Measurements from ENCODE around the gene OCRL. TPM values are rescaled to one million over a fixed set of nuclear protein-coding genes. Genes with fewer than 3 reads are reported as not detected.

OCRL gene
- total and polyA plus RNA-seq, 2 donors from 2014 or later: 9.4 to 20.0 TPM

GRCh38 chrX:129534816-129535578 is 5.1 kb upstream of the OCRL start:
- intact Hi-C loops (cut with DNase I): no loop called here
- DNase-seq: no peak
- no peak for FAIRE-seq

GRCh38 chrX:129540722-129541184 is 694 bp downstream of the OCRL start:
- Histone ChIP-seq H3K4me3 (ENCODE audit: low read length in 3 of 3) (peak overlapping the region; percentile 47 to 61 (median 61)), H3K9me3 (ENCODE audit: control insufficient read depth in 2 of 3, insufficient read depth in 1 of 3, low read length in 3 of 3) (no peaks in the 10 kb centered on the region), H3K9ac (ENCODE audit: low read length in 3 of 3) (no peak overlapping the region), H3K36me3 (ENCODE audit: control insufficient read depth in 2 of 3, insufficient read depth in 3 of 3, low read length in 3 of 3) (no peaks in the 10 kb centered on the region), H3K27ac (ENCODE audit: low read depth in 2 of 2, low read length in 2 of 2) (peak overlapping the region; percentile 17 to 57), H3K27me3 (ENCODE audit: control insufficient read depth, insufficient read depth, low read length) (no peaks in the 10 kb centered on the region), H3K4me1 (ENCODE audit: control insufficient read depth in 2 of 3, insufficient read depth in 2 of 3, low read depth in 1 of 3, low read length in 3 of 3) (peaks cover 0 to 2% (median 0%) of the 10 kb centered on the region in 3 donors)
- intact Hi-C loops (cut with DNase I): no loop called here
- no peak for TF ChIP-seq CTCF (IDR thresholded peaks at IDR 0.05; ENCODE audit: borderline replicate concordance, extremely low read depth, insufficient read depth)
- FAIRE-seq: no peak
- peak in 4 of 5 donors; percentile 5 to 55 (median 27) for DNase-seq

More at GRCh38 chrX:129534816-129535578, 5.1 kb upstream of the OCRL start:
- H3K4me3 ChIP-seq (ENCODE audit: low read length in 3 of 3): no peak overlapping the region
- H3K4me1 ChIP-seq (ENCODE audit: control insufficient read depth in 2 of 3, insufficient read depth in 2 of 3, low read depth in 1 of 3, low read length in 3 of 3): no peaks in the 10 kb centered on the region
- no peak for TF ChIP-seq CTCF (IDR thresholded peaks at IDR 0.05; ENCODE audit: borderline replicate concordance, extremely low read depth, insufficient read depth)
- no peaks in the 10 kb centered on the region for H3K9me3 ChIP-seq (ENCODE audit: control insufficient read depth in 2 of 3, insufficient read depth in 1 of 3, low read length in 3 of 3)
- no peaks in the 10 kb centered on the region for H3K27me3 ChIP-seq (ENCODE audit: control insufficient read depth, insufficient read depth, low read length)
- no peaks in the 10 kb centered on the region for H3K36me3 ChIP-seq (ENCODE audit: control insufficient read depth in 2 of 3, insufficient read depth in 3 of 3, low read length in 3 of 3)
- H3K9ac ChIP-seq (ENCODE audit: low read length in 3 of 3): no peak overlapping the region
- no peak overlapping the region for H3K27ac ChIP-seq (ENCODE audit: low read depth in 2 of 2, low read length in 2 of 2)

GRCh38 chrX:129544780-129545179 is 4.7 kb downstream of the OCRL start:
- H3K4me3 ChIP-seq (ENCODE audit: low read length in 3 of 3): no peak overlapping the region
- no peaks in the 10 kb centered on the region for H3K27me3 ChIP-seq (ENCODE audit: control insufficient read depth, insufficient read depth, low read length)
- H3K36me3 ChIP-seq (ENCODE audit: control insufficient read depth in 2 of 3, insufficient read depth in 3 of 3, low read length in 3 of 3): no peaks in the 10 kb centered on the region
- FAIRE-seq: no peak
- no peaks in the 10 kb centered on the region for H3K9me3 ChIP-seq (ENCODE audit: control insufficient read depth in 2 of 3, insufficient read depth in 1 of 3, low read length in 3 of 3)
- H3K4me1 ChIP-seq (ENCODE audit: control insufficient read depth in 2 of 3, insufficient read depth in 2 of 3, low read depth in 1 of 3, low read length in 3 of 3): peaks cover 0 to 2% (median 0%) of the 10 kb centered on the region in 3 donors
- no peak overlapping the region for H3K27ac ChIP-seq (ENCODE audit: low read depth in 2 of 2, low read length in 2 of 2)
- intact Hi-C loops (cut with DNase I): no loop called here
- H3K9ac ChIP-seq (ENCODE audit: low read length in 3 of 3): no peak overlapping the region
- no peak for DNase-seq
- no peak for TF ChIP-seq CTCF (IDR thresholded peaks at IDR 0.05; ENCODE audit: borderline replicate concordance, extremely low read depth, insufficient read depth)

Data from kidney (tissue), 14 donors.